Fibroblast of lung (primary cell): Measurements from ENCODE around the gene VAPB. TPM values are rescaled to one million over a fixed set of nuclear protein-coding genes. Genes with fewer than 3 reads are reported as not detected.
A peak's percentile ranks its signal among the peaks of the same experiment; 100 is the strongest.

Experiments
- DNase-seq, 2 donors: peaks; one replicate each; pipeline versions ENCODE4 v3.0.0 to v3.0.0-alpha.2; 2010; ENCODE audit warnings: low read depth in 2 of 2
- H2AFZ ChIP-seq: 2 replicates; pipeline ENCODE4 v1.5.1; 2012; ENCODE audit warnings: low read length, control low read depth, inconsistent platforms
- H3K27ac ChIP-seq: 2 replicates; pipeline ENCODE4 v1.5.1; 2011; ENCODE audit warnings: low read length, control low read depth; ENCODE audit not compliant: insufficient read depth
- H3K27me3 ChIP-seq: 2 replicates; pipeline ENCODE4 v1.5.1; 2011; ENCODE audit warnings: mild to moderate bottlenecking, low read length; ENCODE audit not compliant: control insufficient read depth, insufficient read depth
- H3K36me3 ChIP-seq: 2 replicates; pipeline ENCODE4 v1.5.1; 2011; ENCODE audit warnings: low read length; ENCODE audit not compliant: control insufficient read depth, insufficient read depth
- H3K4me1 ChIP-seq: 2 replicates; pipeline ENCODE4 v1.5.1; 2011; ENCODE audit warnings: low read length; ENCODE audit not compliant: control insufficient read depth, insufficient read depth; ENCODE audit errors: extremely low read depth
- H3K4me2 ChIP-seq: 2 replicates; pipeline ENCODE4 v1.5.1; 2011; ENCODE audit warnings: low read length, control low read depth; ENCODE audit not compliant: insufficient read depth; ENCODE audit errors: extremely low read depth
- H3K4me3 ChIP-seq, 4 experiments: fragments of 200-600 bp in 1 of 4; sonication (generic) in 1 of 4; replicated peaks in 1 of 4; 2 replicates each; pipeline ENCODE4 v1.5.1; 2011 to 2016; ENCODE audit warnings: low read length in 4 of 4, low read depth in 3 of 4, mild to moderate bottlenecking in 3 of 4, control low read depth in 2 of 4, inconsistent platforms in 1 of 4, mixed read lengths in 1 of 4; ENCODE audit not compliant: insufficient read depth in 1 of 4; ENCODE audit errors: control extremely low read depth in 1 of 4
- H3K79me2 ChIP-seq: 2 replicates; pipeline ENCODE4 v1.5.1; 2012; ENCODE audit warnings: mild to moderate bottlenecking, low read length, inconsistent platforms; ENCODE audit not compliant: control insufficient read depth, insufficient read depth
- H3K9ac ChIP-seq: 2 replicates; pipeline ENCODE4 v1.5.1; 2011; ENCODE audit warnings: mild to moderate bottlenecking, low read length, control low read depth; ENCODE audit not compliant: insufficient read depth
- H3K9me3 ChIP-seq: 2 replicates; pipeline ENCODE4 v1.5.1; 2012; ENCODE audit warnings: low read depth, low read length; ENCODE audit not compliant: control insufficient read depth, insufficient read depth
- H4K20me1 ChIP-seq: 2 replicates; pipeline ENCODE4 v1.5.1; 2011; ENCODE audit warnings: low read length; ENCODE audit not compliant: control insufficient read depth, insufficient read depth; ENCODE audit errors: extremely low read depth
- EZH2 ChIP-seq: IDR thresholded peaks from 2 replicates; pipeline ENCODE4 v1.5.1; 2012; ENCODE audit warnings: low read length, control low read depth, mild to moderate bottlenecking; ENCODE audit errors: missing control alignments
- polyA plus RNA-seq, 2 donors: library from polyadenylated mRNA; depleted of rRNA in 1 of 2; stranded (reverse) in 1 of 2; unstranded in 1 of 2; fragments of >200 nt; gene quantifications; 2 replicates each; pipeline ENCODE4 v1.2.1, GENCODE V29; 2011 to 2012; ENCODE audit warnings: missing spikeins in 1 of 2
- total RNA-seq: library from RNA; depleted of rRNA; stranded (reverse); fragments of >200 nt; gene quantifications from 2 replicates; pipeline ENCODE4 v1.2.1, GENCODE V29; 2014
- TF ChIP-seq, protein P1 (sequence below), 2 donors: IDR thresholded peaks in 1 of 2; conservative IDR thresholded peaks in 1 of 2; 1 replicate in 1 of 2; 2 replicates in 1 of 2; pipeline ENCODE4 v1.5.1; 2011 to 2012; ENCODE audit warnings: low read length in 2 of 2, control low read depth in 1 of 2, inconsistent platforms in 1 of 2, low read depth in 1 of 2, mild to moderate bottlenecking in 1 of 2

The VAPB gene
- total and polyA plus RNA-seq, 2 donors (not counting 1 experiment from before 2014, with no cell fraction given) = 13.0 to 43.7 TPM

DNA sequence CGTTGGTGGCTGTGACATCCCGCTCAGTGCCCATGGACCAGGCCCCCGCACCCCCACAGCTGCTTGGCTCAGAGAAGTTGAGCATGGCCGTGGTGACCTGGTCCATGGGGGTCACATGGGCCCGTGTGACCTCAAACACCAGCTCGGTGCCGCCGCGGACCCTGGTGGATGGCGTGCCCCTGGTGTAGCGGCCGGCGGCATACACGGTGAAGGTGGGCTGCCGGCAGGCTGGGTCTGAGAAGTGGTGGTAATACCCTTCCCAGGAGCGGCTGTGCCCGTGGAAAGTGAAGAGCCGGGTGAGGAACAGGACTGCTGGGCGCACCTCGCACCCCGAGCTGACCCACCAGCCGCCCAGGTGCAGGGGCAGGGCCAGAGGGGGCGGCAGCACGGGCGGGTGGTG lies 72.1 kb downstream of the VAPB start:
- Histone ChIP-seq H4K20me1 (no peaks in the 10 kb centered on the region), H3K9me3 (no peaks in the 10 kb centered on the region), H3K4me3 (no peak overlapping the region), H3K4me2 (no peak overlapping the region), H2AFZ (no peak overlapping the region), H3K79me2 (no peaks in the 10 kb centered on the region), H3K36me3 (no peaks in the 10 kb centered on the region), H3K9ac (no peak overlapping the region), H3K4me1 (no peaks in the 10 kb centered on the region), H3K27ac (no peak overlapping the region), H3K27me3 (no peaks in the 10 kb centered on the region)
- no peak for DNase-seq
- TF ChIP-seq, protein P1, sequence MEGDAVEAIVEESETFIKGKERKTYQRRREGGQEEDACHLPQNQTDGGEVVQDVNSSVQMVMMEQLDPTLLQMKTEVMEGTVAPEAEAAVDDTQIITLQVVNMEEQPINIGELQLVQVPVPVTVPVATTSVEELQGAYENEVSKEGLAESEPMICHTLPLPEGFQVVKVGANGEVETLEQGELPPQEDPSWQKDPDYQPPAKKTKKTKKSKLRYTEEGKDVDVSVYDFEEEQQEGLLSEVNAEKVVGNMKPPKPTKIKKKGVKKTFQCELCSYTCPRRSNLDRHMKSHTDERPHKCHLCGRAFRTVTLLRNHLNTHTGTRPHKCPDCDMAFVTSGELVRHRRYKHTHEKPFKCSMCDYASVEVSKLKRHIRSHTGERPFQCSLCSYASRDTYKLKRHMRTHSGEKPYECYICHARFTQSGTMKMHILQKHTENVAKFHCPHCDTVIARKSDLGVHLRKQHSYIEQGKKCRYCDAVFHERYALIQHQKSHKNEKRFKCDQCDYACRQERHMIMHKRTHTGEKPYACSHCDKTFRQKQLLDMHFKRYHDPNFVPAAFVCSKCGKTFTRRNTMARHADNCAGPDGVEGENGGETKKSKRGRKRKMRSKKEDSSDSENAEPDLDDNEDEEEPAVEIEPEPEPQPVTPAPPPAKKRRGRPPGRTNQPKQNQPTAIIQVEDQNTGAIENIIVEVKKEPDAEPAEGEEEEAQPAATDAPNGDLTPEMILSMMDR (conservative IDR thresholded peaks at IDR 0.05 in 1 of 2, IDR thresholded peaks at IDR 0.05 in 1 of 2; ENCODE audit: low read depth in 1 of 2, low read length in 2 of 2) = no peak
- no peak for TF ChIP-seq EZH2

- Histone ChIP-seq H2AFZ (no peak overlapping the region), H3K4me1 (no peaks in the 10 kb centered on the region), H3K4me2 (no peak overlapping the region), H3K27ac (no peak overlapping the region), H3K9ac (no peak overlapping the region), H3K9me3 (no peaks in the 10 kb centered on the region), H3K79me2 (no peaks in the 10 kb centered on the region), H3K36me3 (no peaks in the 10 kb centered on the region), H4K20me1 (no peaks in the 10 kb centered on the region), H3K27me3 (no peaks in the 10 kb centered on the region), H3K4me3 (no peak overlapping the region)
- TF ChIP-seq, protein P1 (conservative IDR thresholded peaks at IDR 0.05 in 1 of 2, IDR thresholded peaks at IDR 0.05 in 1 of 2; ENCODE audit: low read depth in 1 of 2, low read length in 2 of 2) = no peak
- TF ChIP-seq EZH2 = no peak
- peak in 1 of 2 donors; percentile 85 for DNase-seq
These were observed 72.9 kb downstream of the VAPB start for GRCh38 chr20:58461899-58462298.

GRCh38 chr20:58463256-58463655 lies 74.2 kb downstream of the VAPB start:
- Histone ChIP-seq H3K27ac (no peak overlapping the region), H3K9ac (no peak overlapping the region)

More at GRCh38 chr20:58463256-58463655, 74.2 kb downstream of the VAPB start:
- Histone ChIP-seq H4K20me1 (no peaks in the 10 kb centered on the region), H3K9me3 (no peaks in the 10 kb centered on the region), H3K27me3 (no peaks in the 10 kb centered on the region), H3K79me2 (no peaks in the 10 kb centered on the region), H2AFZ (no peak overlapping the region), H3K36me3 (no peaks in the 10 kb centered on the region), H3K4me2 (no peak overlapping the region), H3K4me1 (no peaks in the 10 kb centered on the region), H3K4me3 (no peak overlapping the region)
- TF ChIP-seq, protein P1 (conservative IDR thresholded peaks at IDR 0.05 in 1 of 2, IDR thresholded peaks at IDR 0.05 in 1 of 2; ENCODE audit: low read depth in 1 of 2, low read length in 2 of 2) = no peak
- no peak for TF ChIP-seq EZH2
- no peak for DNase-seq
